GM19452 (cell line): Measurements from ENCODE around the gene CRP.
"Not testable (repeated sequence)": the region's sequence is repeated elsewhere in the genome, so short reads cannot be mapped to it uniquely, and the experiment has no call there.

Source experiments
- ATAC-seq: cut with Tn5 transposase; IDR thresholded peaks from one replicate; pipeline ENCODE4 v1.9.1; 2021; ENCODE audit not compliant: unreplicated experiment

CRP gene

DNA sequence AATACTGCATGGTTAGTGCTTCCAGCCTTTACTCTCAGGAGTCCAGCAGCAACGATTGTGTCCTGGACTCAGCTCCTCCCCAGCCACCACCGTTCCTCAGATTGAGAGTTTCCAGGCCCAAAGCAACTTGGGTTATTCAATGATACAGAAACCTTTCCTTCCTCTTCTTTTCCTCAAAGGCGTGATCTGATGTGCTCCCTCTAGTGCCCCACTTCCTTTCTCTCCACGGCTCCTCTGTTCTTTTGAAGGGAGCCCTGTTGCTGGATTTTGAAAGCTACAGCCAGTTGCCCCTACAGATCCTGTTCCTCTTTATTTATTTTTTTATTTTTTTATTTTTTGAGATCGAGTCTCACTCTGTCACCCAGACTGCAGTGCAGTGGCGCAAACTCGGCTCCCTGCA, 14.1 kb downstream of the CRP start:
- ATAC-seq: no peak

DNA sequence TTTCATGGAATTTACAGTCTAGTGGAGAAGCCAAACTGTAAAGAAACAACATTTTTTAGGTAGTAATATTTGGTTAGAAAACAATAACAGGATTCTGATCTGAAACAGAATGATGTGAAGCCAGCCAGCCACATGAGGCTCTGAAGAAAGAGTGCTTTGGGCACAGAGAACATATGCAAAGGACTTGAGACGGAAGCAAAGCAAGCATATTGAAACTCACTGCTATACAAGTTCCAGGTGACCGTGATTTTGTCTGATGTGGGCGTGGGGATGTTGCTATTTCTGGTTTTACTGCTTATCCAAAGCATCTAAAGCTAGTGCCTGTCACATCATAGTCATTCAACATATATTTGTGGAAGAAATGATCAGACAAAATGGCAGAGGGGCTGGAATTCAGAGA, 14.7 kb downstream of the CRP start:
- no peak for ATAC-seq

DNA sequence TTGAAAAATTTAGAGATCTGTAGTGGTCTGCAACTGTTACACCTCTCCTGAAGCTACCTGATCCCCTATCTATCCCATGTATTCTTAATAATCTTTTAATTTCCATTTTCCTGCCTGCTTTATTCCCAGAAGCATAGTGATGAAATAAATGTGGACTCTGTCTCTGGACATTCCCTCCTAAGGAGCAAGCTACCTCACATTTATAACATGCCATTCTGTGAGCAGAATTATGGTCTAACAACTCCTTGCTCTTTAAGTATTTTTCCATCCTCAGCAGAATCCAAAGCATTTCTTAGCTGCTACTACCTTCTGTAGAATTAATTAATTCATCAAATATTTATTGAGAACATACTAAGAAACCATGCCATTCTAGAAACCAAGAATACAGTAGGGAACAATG, 15.1 kb downstream of the CRP start:
- ATAC-seq: no peak

DNA sequence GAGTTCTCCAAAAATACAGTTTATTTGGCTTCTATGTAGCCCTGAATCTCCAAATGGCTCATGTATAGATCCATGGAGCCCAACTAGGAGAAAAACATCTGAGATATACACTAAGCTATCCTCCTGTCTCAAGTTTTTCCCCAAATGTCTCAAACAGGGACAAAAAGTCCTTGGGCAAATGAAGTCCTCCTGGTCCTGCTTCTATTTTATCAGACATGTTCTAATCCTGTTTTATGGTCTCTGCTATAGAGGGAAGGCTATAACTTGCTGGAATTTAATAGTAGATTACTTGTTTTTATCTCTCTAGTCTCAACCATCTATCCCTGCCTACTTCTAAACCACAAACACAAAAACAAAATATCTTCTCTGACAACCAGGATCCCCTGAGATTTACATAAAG, 26.9 kb downstream of the CRP start:
- no peak for ATAC-seq

DNA sequence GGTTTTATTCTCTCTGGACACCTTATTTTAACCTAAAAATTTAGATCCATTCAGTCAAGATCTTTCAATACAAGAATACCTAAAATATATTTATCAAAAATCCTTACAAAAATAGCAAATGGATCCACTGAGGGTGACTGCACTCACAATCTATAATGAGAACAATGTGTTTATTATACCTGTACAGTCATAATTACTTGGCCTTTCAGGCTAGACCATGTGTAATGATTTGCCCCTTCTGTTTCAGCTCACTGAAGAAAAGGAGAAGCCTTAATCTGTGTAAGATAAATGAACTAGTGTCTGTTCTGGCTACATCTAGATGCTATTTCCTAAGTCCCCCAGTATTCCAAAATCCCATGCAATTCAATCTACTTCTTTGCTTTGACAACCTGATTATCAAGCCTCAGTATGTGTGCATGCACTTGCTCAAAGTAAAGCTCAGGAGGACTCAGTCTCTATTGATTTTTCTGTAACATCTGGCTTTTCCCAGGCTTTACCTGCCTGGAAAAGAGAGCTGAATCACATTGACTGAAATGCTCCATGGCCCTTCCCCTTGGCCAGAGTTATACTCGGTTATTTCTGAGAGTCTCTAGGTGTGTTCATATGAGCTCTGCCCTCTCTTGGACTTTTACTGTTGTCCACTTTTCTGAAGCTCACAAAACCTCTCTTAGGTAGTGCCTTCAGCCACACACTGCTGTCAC, 27.6 kb downstream of the CRP start:
- no peak for ATAC-seq

DNA sequence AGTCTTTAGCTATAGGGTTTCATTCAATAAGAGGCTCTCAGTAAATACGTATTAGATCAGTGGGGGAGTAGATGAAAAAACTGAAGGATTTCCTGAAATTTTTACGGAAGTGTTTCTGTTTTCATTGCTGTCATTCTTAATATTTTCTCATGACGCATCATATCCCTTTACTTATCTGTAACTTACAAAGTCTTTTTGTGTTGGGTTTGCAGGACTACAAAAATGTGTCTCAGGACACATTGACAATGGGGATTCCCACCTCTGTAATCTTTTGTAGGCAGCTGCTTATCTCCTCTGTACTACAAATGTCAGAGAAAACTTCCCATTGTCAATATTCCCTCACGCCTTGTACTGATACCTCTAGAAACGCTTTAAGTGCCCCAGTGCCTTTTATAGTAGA, 35.5 kb downstream of the CRP start:
- no peak for ATAC-seq

DNA sequence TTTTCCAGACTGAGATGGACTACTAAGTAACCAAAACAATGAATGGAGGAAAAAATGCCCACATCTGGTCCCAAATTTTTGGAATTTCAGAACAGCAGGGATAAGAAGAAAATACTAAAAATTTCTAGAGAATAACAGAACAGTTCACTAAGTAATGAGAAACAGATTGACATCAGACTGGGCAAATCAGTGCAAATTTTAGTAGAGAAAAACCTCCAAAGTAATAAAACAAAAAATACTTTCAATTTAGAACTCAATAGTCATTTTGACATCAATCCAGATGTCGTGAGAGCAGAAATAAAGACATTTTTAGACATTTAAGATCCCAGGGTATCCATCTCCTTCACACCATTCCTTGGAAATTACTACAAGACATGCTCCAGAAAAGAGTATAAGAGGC, 39.3 kb downstream of the CRP start:
- no peak for ATAC-seq

DNA sequence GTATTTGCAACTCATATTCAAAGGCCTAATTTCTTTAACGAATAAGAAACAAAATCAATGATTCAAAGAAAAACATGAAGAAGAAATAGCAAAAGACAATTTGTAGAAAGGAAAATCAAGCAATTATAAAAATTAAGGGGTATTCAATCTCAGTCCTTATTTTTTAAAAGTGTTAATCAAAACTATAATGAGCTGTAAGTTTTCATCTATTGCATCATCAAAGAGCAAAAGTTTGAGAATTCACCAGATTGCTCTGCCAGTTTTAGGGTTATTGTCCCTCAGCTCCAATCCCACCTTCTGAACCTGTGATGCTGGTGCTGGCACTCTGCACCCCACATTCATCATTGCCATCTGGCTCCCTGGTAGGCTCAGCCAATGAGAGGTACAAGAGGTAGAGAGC, 42.0 kb downstream of the CRP start:
- ATAC-seq: not testable (repeated sequence)

DNA sequence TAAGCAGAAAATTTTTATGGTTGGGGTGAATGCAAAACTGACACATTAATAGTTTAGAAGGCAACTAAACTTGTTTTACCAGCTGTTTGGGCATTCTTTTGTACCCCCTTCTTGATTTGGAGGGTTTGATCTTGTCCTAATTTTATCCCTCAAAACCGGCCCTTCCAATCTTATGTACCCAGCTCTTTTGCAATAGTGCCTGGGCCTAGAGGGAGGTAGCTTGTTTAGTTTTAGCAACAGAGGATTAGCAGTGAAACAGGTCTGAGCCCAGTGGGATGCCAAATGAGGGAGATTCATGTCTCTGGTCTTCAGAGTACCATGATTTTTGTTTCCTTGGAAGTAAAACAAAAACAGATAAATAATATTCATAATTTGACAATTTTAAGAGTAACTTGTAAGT, 45.1 kb downstream of the CRP start:
- ATAC-seq: no peak

DNA sequence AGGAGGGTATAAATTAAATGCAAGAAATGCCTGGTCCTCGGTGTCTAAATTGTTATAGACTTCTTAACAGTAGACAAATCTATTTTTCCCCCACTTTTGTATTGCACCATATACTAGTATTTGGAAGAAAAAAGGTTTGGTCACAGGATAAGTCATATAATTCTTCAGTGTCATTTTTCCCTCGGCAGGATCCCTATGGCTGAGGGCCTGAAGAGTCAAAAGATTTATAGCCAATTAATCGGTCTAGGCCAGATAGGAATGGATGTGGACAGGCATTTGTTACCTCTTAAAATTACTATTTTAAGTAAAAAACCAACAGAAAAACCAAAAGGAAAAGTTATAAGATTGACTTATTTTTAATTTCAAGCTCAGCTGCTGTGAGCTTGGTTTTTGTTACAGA, 45.6 kb downstream of the CRP start:
- ATAC-seq: no peak

DNA sequence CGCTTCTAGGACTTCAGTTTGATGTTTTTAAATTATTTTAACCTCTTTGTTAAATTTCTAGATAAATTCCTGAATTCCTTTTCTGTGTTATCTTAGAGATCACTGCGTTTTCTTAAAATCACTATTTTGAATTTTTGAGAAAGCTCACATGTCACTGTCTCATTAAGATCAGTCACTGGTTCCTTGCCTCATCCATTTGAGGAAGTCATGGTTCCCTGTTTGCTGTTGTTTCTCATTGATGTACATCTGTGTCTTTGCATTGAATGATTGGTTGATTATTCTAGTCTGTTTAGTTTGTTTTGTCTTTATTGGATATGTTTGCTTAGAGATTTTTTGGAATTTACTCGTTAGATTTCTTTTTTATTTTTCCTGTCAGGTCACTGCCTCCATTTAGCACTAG, 50.1 kb downstream of the CRP start:
- no peak for ATAC-seq

DNA sequence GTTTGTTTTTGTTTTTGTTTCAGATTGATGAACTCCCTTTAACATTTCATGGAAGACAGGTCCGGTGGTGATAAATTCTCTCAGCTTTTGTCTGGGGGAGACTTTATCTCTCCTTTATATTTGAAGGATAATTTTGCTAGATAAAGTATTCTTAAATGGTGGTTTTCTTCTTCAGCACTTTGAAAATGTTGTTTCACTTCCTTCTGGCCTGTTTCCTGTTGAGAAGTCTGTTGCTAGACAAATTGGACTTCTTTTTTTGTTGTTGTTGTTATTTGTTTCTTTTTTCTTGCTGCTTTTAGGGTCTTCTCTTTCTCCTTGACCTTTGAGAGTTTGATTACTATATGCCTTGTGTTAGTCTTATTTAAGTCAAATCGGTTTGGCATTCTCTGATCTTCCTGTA, 50.8 kb downstream of the CRP start:
- no peak for ATAC-seq
